ENCODE measurements around the gene NGEF. TPM values are rescaled to one million over a fixed set of nuclear protein-coding genes. Genes with fewer than 3 reads are reported as not detected.

The NGEF gene
- total RNA-seq, 1 donor from 2014 or later = not detected

- intact Hi-C loops (cut with micrococcal nuclease) = no loop called here
These were observed 163.0 kb downstream of the NGEF start for GRCh38 chr2:232850039-232850438.

DNA sequence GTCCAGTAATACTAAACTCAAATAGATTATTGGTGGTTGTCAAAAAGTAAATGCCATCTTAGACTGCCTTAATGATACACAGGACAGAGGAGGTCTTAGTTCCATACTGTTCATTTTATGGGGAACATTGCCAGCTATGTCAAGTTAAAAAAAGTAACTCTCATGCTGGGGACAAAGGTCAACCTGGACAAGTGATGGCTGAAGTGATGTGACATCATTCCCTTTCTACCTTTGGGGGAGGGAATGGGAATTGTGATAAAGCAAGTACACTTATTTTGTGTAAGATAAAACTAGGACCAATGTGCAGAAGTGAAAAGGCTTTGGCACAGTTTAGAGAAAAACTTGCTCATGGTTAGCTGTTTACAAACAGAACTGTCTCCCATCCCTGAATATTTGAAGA is 167.0 kb downstream of the NGEF start:
- intact Hi-C loops (cut with micrococcal nuclease) = no loop called here

DNA sequence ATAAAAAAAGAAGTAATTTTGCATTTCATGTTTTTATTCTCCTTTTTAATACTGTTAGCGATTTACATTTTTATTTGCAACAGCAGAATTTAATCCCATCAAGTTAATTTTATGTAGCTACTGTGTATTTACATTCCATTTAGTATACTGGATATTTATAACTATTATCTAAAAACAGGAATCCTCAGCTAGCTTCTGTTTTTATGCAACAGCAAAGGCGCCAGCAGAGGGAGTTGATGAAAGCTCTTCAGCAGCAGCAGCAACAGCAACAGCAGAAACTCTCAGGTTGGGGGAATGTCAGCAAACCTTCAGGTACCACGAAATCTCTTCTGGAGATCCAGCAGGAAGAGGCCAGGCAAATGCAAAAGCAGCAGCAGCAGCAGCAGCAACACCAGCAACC is 169.2 kb downstream of the NGEF start:
- intact Hi-C loops (cut with micrococcal nuclease) = no loop called here

GRCh38 chr2:232842689-232843088 is 170.4 kb downstream of the NGEF start:
- intact Hi-C loops (cut with micrococcal nuclease) = no loop called here

GRCh38 chr2:232839411-232840079 is 173.5 kb downstream of the NGEF start:
- intact Hi-C loops (cut with micrococcal nuclease) = loop anchor here (5.0 kb wide), 2 partner anchors 243 to 413 kb away; partner anchors contain the start of gene ATG16L1

DNA sequence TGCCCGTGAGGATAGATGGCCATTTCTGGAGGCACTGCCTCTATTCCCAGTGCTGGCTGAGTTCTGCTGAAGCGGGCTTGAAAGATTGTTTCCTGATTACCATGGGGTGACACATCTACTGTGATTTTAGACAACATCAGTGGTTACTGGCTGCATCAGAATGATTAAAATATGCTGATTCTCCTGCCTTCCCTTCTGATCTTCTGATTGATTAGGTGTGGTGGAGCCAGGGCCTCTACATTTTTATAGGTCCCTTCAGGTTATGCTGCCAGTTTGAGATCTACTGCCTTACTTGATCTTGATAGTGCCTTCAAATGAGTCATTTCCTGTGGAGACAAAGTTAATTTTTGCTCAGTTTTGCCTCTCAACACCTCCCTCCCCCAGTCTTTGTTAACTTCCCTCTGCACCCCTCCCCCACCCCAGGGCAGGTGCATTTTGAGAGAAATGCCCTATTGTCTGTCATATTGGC is 174.6 kb downstream of the NGEF start:
- intact Hi-C loops (cut with micrococcal nuclease) = loop anchor here (1.0 to 5.0 kb wide), 5 partner anchors 56 to 432 kb away; partner anchors contain the start of gene ATG16L1

GRCh38 chr2:232836934-232837333 is 176.1 kb downstream of the NGEF start:
- intact Hi-C loops (cut with micrococcal nuclease) = loop anchor here (5.0 kb wide), 2 partner anchors 245 to 415 kb away; partner anchors contain the start of gene ATG16L1

DNA sequence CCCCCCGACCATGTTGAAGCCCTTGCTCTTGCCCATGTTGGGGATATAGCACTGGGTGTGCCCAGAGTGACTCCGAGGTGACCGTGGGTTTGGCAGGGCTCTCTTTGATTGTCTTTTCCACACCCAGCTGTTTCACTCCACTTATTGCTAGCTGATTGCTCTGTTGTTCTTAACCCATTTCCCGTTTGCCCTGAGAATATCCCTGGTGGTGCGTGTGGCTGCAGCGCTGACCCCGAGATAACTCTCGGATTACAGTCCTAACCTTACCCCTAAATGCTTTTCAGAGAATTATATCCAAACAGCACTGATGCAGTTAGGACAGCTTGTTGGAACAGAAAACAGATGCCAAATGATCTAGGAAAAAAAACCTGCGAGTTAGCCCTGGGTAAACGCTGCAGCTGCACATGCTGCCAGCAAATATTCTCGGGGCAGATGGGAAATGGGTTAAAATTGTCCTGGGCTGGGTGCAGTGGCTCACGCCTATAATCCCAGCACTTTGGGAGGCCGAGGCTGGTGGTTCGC is 177.3 kb downstream of the NGEF start:
- intact Hi-C loops (cut with micrococcal nuclease) = loop anchor here (5.0 kb wide), 2 partner anchors 247 to 417 kb away; partner anchors contain the start of gene ATG16L1

DNA sequence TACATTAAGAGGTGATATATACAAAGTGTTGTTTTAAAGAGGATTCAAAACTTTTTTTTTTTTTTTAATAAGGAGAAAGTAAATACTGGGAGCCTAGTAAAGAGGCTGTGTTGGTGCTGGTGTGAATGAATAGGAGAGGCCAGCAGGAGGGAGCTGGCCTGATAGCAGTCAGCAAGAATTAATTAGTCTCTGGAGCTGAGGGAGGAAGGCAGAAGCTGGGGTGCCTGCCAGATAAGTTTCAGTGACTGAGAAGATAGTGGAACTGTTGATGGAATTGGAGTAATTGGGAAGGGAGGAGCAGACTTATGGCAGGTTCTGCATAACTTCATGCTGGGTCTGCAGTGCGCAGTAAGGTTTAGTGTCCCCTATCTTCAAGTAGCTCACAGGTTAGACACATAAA is 179.2 kb downstream of the NGEF start:
- intact Hi-C loops (cut with micrococcal nuclease) = no loop called here

GRCh38 chr2:232831496-232831895 is 181.6 kb downstream of the NGEF start:
- intact Hi-C loops (cut with micrococcal nuclease) = no loop called here

DNA sequence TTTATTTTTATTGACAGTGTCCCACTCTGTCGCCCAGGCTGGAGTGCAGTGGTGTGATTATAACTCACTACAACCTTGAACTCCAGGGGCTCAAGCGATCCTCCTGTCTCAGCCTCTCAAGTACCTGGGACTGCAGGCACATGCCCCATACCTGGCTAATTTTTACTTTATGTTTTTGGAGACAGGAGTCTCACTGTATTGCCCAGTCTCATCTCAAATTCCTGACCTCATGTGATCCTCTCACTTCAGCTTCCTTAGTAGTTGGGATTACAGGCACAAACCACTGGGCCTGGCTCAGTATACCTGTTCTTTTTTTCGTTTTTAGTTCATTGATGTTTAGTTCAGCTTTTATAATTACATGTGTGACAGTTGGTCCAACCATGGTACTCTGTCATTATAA is 183.1 kb downstream of the NGEF start:
- intact Hi-C loops (cut with micrococcal nuclease) = no loop called here

Other genes starting within 250 kb of the NGEF start
- 0.12 TPM in 1 of 2 replicates, not detected in the other for gene KCNJ13, start 236.7 kb downstream of the NGEF start, total RNA-seq
- 1.2 TPM in 2 replicates for gene SNORC, start 143.0 kb downstream of the NGEF start, total RNA-seq
- gene NEU2, start 19.4 kb upstream of the NGEF start, total RNA-seq = not detected in 2 replicates
- gene INPP5D, start 47.1 kb upstream of the NGEF start, total RNA-seq = 128 and 141 TPM in 2 replicates
- gene ATG16L1, start 238.4 kb upstream of the NGEF start, total RNA-seq = 57.1 and 74.8 TPM in 2 replicates

Data from T-helper 1 cell treated with Interleukin-12 subunit alpha and Interleukin-12 subunit beta and Interleukin-4 antibody, amounts not matched to agents 30 ng/mL and 1 ng/mL, for 36 hours (primary cell).